ENCODE data around the gene AUTS2.
"Not testable (repeated sequence)": the region's sequence is repeated elsewhere in the genome, so short reads cannot be mapped to it uniquely, and the experiment has no call there.

The AUTS2 gene

GRCh38 chr7:70590126-70590854, 992.0 kb downstream of the AUTS2 start:
- Histone ChIP-seq H3K27me3 (ENCODE audit: control insufficient read depth, insufficient read depth, low read length) (peaks cover 2% of the 10 kb centered on the region; the same call in 1 of the 2 replicates), H3K9me3 (ENCODE audit: control insufficient read depth, insufficient read depth, low read length) (no peaks in the 10 kb centered on the region), H3K4me1 (ENCODE audit: control insufficient read depth, insufficient read depth, low read length) (peaks cover 2% of the 10 kb centered on the region; the same call in 1 of the 2 replicates), H3K27ac (ENCODE audit: low read length) (no peak overlapping the region), H3K36me3 (ENCODE audit: control insufficient read depth, insufficient read depth, low read length) (no peaks in the 10 kb centered on the region), H3K4me3 (ENCODE audit: low read length) (no peak overlapping the region)
- no CpG with 5 or more reads among the region's 11 CpGs for WGBS (ENCODE audit: insufficient coverage, insufficient read length)
- DNase-seq (ENCODE audit: low read depth, low spot score) = no peak

- Histone ChIP-seq H3K27ac (ENCODE audit: low read length) (no peak overlapping the region), H3K36me3 (ENCODE audit: control insufficient read depth, insufficient read depth, low read length) (no peaks in the 10 kb centered on the region), H3K9me3 (ENCODE audit: control insufficient read depth, insufficient read depth, low read length) (no peaks in the 10 kb centered on the region), H3K4me1 (ENCODE audit: control insufficient read depth, insufficient read depth, low read length) (peaks cover 2% of the 10 kb centered on the region; the same call in 1 of the 2 replicates), H3K4me3 (ENCODE audit: low read length) (no peak overlapping the region), H3K27me3 (ENCODE audit: control insufficient read depth, insufficient read depth, low read length) (peaks cover 10% of the 10 kb centered on the region; the same call in 1 of the 2 replicates)
- WGBS (ENCODE audit: insufficient coverage, insufficient read length) = no CpG with 5 or more reads among the region's 8 CpGs
- DNase-seq (ENCODE audit: low read depth, low spot score) = no peak
Measured at GRCh38 chr7:70591643-70592042, 993.4 kb downstream of the AUTS2 start.

- H3K4me3 ChIP-seq (ENCODE audit: low read length) = no peak overlapping the region
- no peaks in the 10 kb centered on the region for H3K9me3 ChIP-seq (ENCODE audit: control insufficient read depth, insufficient read depth, low read length)
- no peak overlapping the region for H3K27ac ChIP-seq (ENCODE audit: low read length)
- H3K4me1 ChIP-seq (ENCODE audit: control insufficient read depth, insufficient read depth, low read length) = peaks cover 2% of the 10 kb centered on the region; the same call in 1 of the 2 replicates
- WGBS (ENCODE audit: insufficient coverage, insufficient read length) = no CpG with 5 or more reads among the region's 4 CpGs
- no peaks in the 10 kb centered on the region for H3K36me3 ChIP-seq (ENCODE audit: control insufficient read depth, insufficient read depth, low read length)
- peaks cover 12% of the 10 kb centered on the region; the same call in 1 of the 2 replicates for H3K27me3 ChIP-seq (ENCODE audit: control insufficient read depth, insufficient read depth, low read length)
- no peak for DNase-seq (ENCODE audit: low read depth, low spot score)
Measured at GRCh38 chr7:70592171-70592570, 993.9 kb downstream of the AUTS2 start.

GRCh38 chr7:70594170-70594569, 995.9 kb downstream of the AUTS2 start:
- Histone ChIP-seq H3K27ac (ENCODE audit: low read length) (no peak overlapping the region), H3K27me3 (ENCODE audit: control insufficient read depth, insufficient read depth, low read length) (peaks cover 23% of the 10 kb centered on the region), H3K9me3 (ENCODE audit: control insufficient read depth, insufficient read depth, low read length) (no peaks in the 10 kb centered on the region), H3K4me3 (ENCODE audit: low read length) (no peak overlapping the region), H3K4me1 (ENCODE audit: control insufficient read depth, insufficient read depth, low read length) (no peaks in the 10 kb centered on the region), H3K36me3 (ENCODE audit: control insufficient read depth, insufficient read depth, low read length) (no peaks in the 10 kb centered on the region)
- DNase-seq (ENCODE audit: low read depth, low spot score) = no peak
- WGBS (ENCODE audit: insufficient coverage, insufficient read length) = no CpG with 5 or more reads among the region's 4 CpGs

GRCh38 chr7:70594885-70595284, 996.6 kb downstream of the AUTS2 start:
- H3K27me3 ChIP-seq (ENCODE audit: control insufficient read depth, insufficient read depth, low read length) = peaks cover 26% of the 10 kb centered on the region
- H3K4me1 ChIP-seq (ENCODE audit: control insufficient read depth, insufficient read depth, low read length); H3K36me3 ChIP-seq (ENCODE audit: control insufficient read depth, insufficient read depth, low read length); DNase-seq (ENCODE audit: low read depth, low spot score); H3K4me3 ChIP-seq (ENCODE audit: low read length); H3K9me3 ChIP-seq (ENCODE audit: control insufficient read depth, insufficient read depth, low read length); H3K27ac ChIP-seq (ENCODE audit: low read length): not testable (repeated sequence)
- WGBS (ENCODE audit: insufficient coverage, insufficient read length) = no CpG with 5 or more reads among the region's 7 CpGs

GRCh38 chr7:70595370-70595754, 997.1 kb downstream of the AUTS2 start:
- no peaks in the 10 kb centered on the region for H3K36me3 ChIP-seq (ENCODE audit: control insufficient read depth, insufficient read depth, low read length)
- peaks cover 26% of the 10 kb centered on the region for H3K27me3 ChIP-seq (ENCODE audit: control insufficient read depth, insufficient read depth, low read length)
- WGBS (ENCODE audit: insufficient coverage, insufficient read length) = no CpG with 5 or more reads among the region's 6 CpGs
- no peak overlapping the region for H3K27ac ChIP-seq (ENCODE audit: low read length)
- no peak for DNase-seq (ENCODE audit: low read depth, low spot score)
- no peaks in the 10 kb centered on the region for H3K9me3 ChIP-seq (ENCODE audit: control insufficient read depth, insufficient read depth, low read length)
- peak overlapping the region; percentile 36; the same call in 1 of the 2 replicates for H3K4me3 ChIP-seq (ENCODE audit: low read length)
- H3K4me1 ChIP-seq (ENCODE audit: control insufficient read depth, insufficient read depth, low read length) = no peaks in the 10 kb centered on the region

GRCh38 chr7:70595755-70596597, 997.7 kb downstream of the AUTS2 start:
- no peak overlapping the region for H3K27ac ChIP-seq (ENCODE audit: low read length)
- no peaks in the 10 kb centered on the region for H3K9me3 ChIP-seq (ENCODE audit: control insufficient read depth, insufficient read depth, low read length)
- DNase-seq (ENCODE audit: low read depth, low spot score) = no peak
- no peaks in the 10 kb centered on the region for H3K4me1 ChIP-seq (ENCODE audit: control insufficient read depth, insufficient read depth, low read length)
- H3K27me3 ChIP-seq (ENCODE audit: control insufficient read depth, insufficient read depth, low read length) = peaks cover 26% of the 10 kb centered on the region
- no peaks in the 10 kb centered on the region for H3K36me3 ChIP-seq (ENCODE audit: control insufficient read depth, insufficient read depth, low read length)
- H3K4me3 ChIP-seq (ENCODE audit: low read length) = peak overlapping the region; percentile 36; the same call in 1 of the 2 replicates
- WGBS (ENCODE audit: insufficient coverage, insufficient read length) = no CpG with 5 or more reads among the region's 82 CpGs

- Histone ChIP-seq H3K36me3 (ENCODE audit: control insufficient read depth, insufficient read depth, low read length) (no peaks in the 10 kb centered on the region), H3K27ac (ENCODE audit: low read length) (no peak overlapping the region), H3K27me3 (ENCODE audit: control insufficient read depth, insufficient read depth, low read length) (peaks cover 26% of the 10 kb centered on the region), H3K4me1 (ENCODE audit: control insufficient read depth, insufficient read depth, low read length) (no peaks in the 10 kb centered on the region), H3K9me3 (ENCODE audit: control insufficient read depth, insufficient read depth, low read length) (no peaks in the 10 kb centered on the region), H3K4me3 (ENCODE audit: low read length) (peak overlapping the region; percentile 36; the same call in 1 of the 2 replicates)
- DNase-seq (ENCODE audit: low read depth, low spot score) = no peak
- no CpG with 5 or more reads among the region's 11 CpGs for WGBS (ENCODE audit: insufficient coverage, insufficient read length)
Measured at GRCh38 chr7:70596598-70596913, 998.3 kb downstream of the AUTS2 start.

GRCh38 chr7:70597066-70597465, 998.8 kb downstream of the AUTS2 start:
- Histone ChIP-seq H3K4me1 (ENCODE audit: control insufficient read depth, insufficient read depth, low read length) (no peaks in the 10 kb centered on the region), H3K9me3 (ENCODE audit: control insufficient read depth, insufficient read depth, low read length) (no peaks in the 10 kb centered on the region), H3K36me3 (ENCODE audit: control insufficient read depth, insufficient read depth, low read length) (no peaks in the 10 kb centered on the region), H3K27me3 (ENCODE audit: control insufficient read depth, insufficient read depth, low read length) (peaks cover 26% of the 10 kb centered on the region), H3K4me3 (ENCODE audit: low read length) (no peak overlapping the region), H3K27ac (ENCODE audit: low read length) (no peak overlapping the region)
- DNase-seq (ENCODE audit: low read depth, low spot score) = no peak
- WGBS (ENCODE audit: insufficient coverage, insufficient read length) = no CpG with 5 or more reads among the region's 5 CpGs

- Histone ChIP-seq H3K4me1 (ENCODE audit: control insufficient read depth, insufficient read depth, low read length) (no peaks in the 10 kb centered on the region), H3K36me3 (ENCODE audit: control insufficient read depth, insufficient read depth, low read length) (no peaks in the 10 kb centered on the region), H3K27me3 (ENCODE audit: control insufficient read depth, insufficient read depth, low read length) (peaks cover 26% of the 10 kb centered on the region), H3K9me3 (ENCODE audit: control insufficient read depth, insufficient read depth, low read length) (no peaks in the 10 kb centered on the region), H3K27ac (ENCODE audit: low read length) (no peak overlapping the region), H3K4me3 (ENCODE audit: low read length) (no peak overlapping the region)
- DNase-seq (ENCODE audit: low read depth, low spot score) = no peak
- WGBS (ENCODE audit: insufficient coverage, insufficient read length) = no CpG with 5 or more reads among the region's 2 CpGs
Measured at GRCh38 chr7:70598976-70599375, 1000.7 kb downstream of the AUTS2 start.
